Measurements from ENCODE around the gene ACE. TPM values are rescaled to one million over a fixed set of nuclear protein-coding genes. Genes with fewer than 3 reads are reported as not detected.

Gene ACE
- total RNA-seq, 1 experiment from 2014 or later, result 7.8 TPM

DNA sequence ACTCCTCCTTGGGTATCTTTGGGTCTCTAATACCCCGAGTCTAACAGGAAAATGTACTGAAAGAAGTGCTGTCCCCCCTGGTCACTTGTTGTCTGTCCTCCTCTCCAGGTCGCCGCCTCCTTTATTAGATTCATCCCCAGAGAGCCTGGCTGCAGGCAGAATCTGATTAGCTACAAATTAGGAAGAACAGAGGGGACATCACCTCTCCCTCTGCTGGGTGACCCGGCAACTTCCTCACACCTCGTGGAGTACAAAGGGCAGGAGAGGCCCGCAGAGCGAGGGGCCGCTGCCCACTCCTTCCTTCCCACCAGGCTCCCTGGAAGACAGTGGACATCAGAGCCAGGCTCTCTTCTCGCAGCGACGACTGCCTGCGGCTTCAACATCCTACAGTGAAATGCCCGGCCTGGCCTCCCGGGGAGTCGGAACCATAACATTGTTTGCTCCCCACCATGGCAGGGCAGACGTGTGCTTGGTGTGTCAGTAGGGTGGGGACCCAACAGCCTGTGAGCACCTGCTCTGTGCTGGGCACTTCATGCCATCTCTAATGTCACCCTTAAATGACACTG lies 36.0 kb upstream of the ACE start:
- ChIA-PET CTCF (interaction anchor here (0.5 to 15.9 kb wide), 5 partner anchors 14 to 109 kb away, joined by 3 to 298 read pairs (median 5); partner anchors contain the start of genes ACE and DCAF7), POLR2A (interaction anchor here (1.0 kb wide), 1 partner anchor 36 kb away, joined by 3 read pairs; the partner anchor contains the start of gene ACE)
- Mint-ChIP-seq H3K9me3 (no peaks in the 10 kb centered on the region), H3K27me3 (ENCODE audit: low read depth) (no peaks in the 10 kb centered on the region), H3K4me3 (no peak overlapping the region), H3K27ac (peak overlapping the region; percentile 32; the same call in 1 of the 2 replicates), H3K4me1 (peaks cover 38% of the 10 kb centered on the region), H3K36me3 (no peaks in the 10 kb centered on the region)
- ATAC-seq, result no peak
- DNase-seq (ENCODE audit: low spot score), result no peak
- TF ChIP-seq, protein P1, sequence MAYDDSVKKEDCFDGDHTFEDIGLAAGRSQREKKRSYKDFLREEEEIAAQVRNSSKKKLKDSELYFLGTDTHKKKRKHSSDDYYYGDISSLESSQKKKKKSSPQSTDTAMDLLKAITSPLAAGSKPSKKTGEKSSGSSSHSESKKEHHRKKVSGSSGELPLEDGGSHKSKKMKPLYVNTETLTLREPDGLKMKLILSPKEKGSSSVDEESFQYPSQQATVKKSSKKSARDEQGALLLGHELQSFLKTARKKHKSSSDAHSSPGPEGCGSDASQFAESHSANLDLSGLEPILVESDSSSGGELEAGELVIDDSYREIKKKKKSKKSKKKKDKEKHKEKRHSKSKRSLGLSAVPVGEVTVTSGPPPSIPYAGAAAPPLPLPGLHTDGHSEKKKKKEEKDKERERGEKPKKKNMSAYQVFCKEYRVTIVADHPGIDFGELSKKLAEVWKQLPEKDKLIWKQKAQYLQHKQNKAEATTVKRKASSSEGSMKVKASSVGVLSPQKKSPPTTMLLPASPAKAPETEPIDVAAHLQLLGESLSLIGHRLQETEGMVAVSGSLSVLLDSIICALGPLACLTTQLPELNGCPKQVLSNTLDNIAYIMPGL (CRISPR knock-in tag; IDR thresholded peaks at IDR 0.05), result no peak
- TF ChIP-seq FOXP1 (CRISPR knock-in tag; IDR thresholded peaks at IDR 0.05; ENCODE audit: borderline replicate concordance), result no peak
- TF ChIP-seq SOX15 (CRISPR knock-in tag; IDR thresholded peaks at IDR 0.05), result no peak
- no peak for TF ChIP-seq JAZF1 (CRISPR knock-in tag; IDR thresholded peaks at IDR 0.05)
- TF ChIP-seq, protein P2, sequence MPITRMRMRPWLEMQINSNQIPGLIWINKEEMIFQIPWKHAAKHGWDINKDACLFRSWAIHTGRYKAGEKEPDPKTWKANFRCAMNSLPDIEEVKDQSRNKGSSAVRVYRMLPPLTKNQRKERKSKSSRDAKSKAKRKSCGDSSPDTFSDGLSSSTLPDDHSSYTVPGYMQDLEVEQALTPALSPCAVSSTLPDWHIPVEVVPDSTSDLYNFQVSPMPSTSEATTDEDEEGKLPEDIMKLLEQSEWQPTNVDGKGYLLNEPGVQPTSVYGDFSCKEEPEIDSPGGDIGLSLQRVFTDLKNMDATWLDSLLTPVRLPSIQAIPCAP (CRISPR knock-in tag; IDR thresholded peaks at IDR 0.05), result no peak
- TF ChIP-seq JUN (CRISPR knock-in tag; IDR thresholded peaks at IDR 0.05), result no peak
- TF ChIP-seq, protein P3, sequence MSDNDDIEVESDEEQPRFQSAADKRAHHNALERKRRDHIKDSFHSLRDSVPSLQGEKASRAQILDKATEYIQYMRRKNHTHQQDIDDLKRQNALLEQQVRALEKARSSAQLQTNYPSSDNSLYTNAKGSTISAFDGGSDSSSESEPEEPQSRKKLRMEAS (CRISPR knock-in tag; IDR thresholded peaks at IDR 0.05), result no peak
- TF ChIP-seq MYBL2 (CRISPR knock-in tag; IDR thresholded peaks at IDR 0.05), result no peak
- TF ChIP-seq ZNF396 (CRISPR knock-in tag; IDR thresholded peaks at IDR 0.05; ENCODE audit: borderline replicate concordance), result no peak
- TF ChIP-seq, protein P4, sequence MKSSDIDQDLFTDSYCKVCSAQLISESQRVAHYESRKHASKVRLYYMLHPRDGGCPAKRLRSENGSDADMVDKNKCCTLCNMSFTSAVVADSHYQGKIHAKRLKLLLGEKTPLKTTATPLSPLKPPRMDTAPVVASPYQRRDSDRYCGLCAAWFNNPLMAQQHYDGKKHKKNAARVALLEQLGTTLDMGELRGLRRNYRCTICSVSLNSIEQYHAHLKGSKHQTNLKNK (CRISPR knock-in tag; IDR thresholded peaks at IDR 0.05), result no peak
- TF ChIP-seq NFE2L1 (CRISPR knock-in tag; IDR thresholded peaks at IDR 0.05), result no peak
- TF ChIP-seq ETV6 (CRISPR knock-in tag; IDR thresholded peaks at IDR 0.05), result no peak
- TF ChIP-seq, protein P5, sequence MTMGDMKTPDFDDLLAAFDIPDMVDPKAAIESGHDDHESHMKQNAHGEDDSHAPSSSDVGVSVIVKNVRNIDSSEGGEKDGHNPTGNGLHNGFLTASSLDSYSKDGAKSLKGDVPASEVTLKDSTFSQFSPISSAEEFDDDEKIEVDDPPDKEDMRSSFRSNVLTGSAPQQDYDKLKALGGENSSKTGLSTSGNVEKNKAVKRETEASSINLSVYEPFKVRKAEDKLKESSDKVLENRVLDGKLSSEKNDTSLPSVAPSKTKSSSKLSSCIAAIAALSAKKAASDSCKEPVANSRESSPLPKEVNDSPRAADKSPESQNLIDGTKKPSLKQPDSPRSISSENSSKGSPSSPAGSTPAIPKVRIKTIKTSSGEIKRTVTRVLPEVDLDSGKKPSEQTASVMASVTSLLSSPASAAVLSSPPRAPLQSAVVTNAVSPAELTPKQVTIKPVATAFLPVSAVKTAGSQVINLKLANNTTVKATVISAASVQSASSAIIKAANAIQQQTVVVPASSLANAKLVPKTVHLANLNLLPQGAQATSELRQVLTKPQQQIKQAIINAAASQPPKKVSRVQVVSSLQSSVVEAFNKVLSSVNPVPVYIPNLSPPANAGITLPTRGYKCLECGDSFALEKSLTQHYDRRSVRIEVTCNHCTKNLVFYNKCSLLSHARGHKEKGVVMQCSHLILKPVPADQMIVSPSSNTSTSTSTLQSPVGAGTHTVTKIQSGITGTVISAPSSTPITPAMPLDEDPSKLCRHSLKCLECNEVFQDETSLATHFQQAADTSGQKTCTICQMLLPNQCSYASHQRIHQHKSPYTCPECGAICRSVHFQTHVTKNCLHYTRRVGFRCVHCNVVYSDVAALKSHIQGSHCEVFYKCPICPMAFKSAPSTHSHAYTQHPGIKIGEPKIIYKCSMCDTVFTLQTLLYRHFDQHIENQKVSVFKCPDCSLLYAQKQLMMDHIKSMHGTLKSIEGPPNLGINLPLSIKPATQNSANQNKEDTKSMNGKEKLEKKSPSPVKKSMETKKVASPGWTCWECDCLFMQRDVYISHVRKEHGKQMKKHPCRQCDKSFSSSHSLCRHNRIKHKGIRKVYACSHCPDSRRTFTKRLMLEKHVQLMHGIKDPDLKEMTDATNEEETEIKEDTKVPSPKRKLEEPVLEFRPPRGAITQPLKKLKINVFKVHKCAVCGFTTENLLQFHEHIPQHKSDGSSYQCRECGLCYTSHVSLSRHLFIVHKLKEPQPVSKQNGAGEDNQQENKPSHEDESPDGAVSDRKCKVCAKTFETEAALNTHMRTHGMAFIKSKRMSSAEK (CRISPR knock-in tag; IDR thresholded peaks at IDR 0.05; ENCODE audit: borderline replicate concordance), result no peak
- TF ChIP-seq, protein P6, sequence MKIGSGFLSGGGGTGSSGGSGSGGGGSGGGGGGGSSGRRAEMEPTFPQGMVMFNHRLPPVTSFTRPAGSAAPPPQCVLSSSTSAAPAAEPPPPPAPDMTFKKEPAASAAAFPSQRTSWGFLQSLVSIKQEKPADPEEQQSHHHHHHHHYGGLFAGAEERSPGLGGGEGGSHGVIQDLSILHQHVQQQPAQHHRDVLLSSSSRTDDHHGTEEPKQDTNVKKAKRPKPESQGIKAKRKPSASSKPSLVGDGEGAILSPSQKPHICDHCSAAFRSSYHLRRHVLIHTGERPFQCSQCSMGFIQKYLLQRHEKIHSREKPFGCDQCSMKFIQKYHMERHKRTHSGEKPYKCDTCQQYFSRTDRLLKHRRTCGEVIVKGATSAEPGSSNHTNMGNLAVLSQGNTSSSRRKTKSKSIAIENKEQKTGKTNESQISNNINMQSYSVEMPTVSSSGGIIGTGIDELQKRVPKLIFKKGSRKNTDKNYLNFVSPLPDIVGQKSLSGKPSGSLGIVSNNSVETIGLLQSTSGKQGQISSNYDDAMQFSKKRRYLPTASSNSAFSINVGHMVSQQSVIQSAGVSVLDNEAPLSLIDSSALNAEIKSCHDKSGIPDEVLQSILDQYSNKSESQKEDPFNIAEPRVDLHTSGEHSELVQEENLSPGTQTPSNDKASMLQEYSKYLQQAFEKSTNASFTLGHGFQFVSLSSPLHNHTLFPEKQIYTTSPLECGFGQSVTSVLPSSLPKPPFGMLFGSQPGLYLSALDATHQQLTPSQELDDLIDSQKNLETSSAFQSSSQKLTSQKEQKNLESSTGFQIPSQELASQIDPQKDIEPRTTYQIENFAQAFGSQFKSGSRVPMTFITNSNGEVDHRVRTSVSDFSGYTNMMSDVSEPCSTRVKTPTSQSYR (CRISPR knock-in tag; IDR thresholded peaks at IDR 0.05), result no peak
- TF ChIP-seq, protein P7, sequence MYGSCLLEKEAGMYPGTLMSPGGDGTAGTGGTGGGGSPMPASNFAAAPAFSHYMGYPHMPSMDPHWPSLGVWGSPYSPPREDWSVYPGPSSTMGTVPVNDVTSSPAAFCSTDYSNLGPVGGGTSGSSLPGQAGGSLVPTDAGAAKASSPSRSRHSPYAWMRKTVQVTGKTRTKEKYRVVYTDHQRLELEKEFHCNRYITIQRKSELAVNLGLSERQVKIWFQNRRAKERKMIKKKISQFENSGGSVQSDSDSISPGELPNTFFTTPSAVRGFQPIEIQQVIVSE (CRISPR knock-in tag; IDR thresholded peaks at IDR 0.05; ENCODE audit: borderline replicate concordance), result no peak
- no peak for TF ChIP-seq CREB1 (CRISPR knock-in tag; IDR thresholded peaks at IDR 0.05)
- no peak for TF ChIP-seq ATF1 (CRISPR knock-in tag; IDR thresholded peaks at IDR 0.05)
